ENCODE results near the gene DOLPP1.

DNA sequence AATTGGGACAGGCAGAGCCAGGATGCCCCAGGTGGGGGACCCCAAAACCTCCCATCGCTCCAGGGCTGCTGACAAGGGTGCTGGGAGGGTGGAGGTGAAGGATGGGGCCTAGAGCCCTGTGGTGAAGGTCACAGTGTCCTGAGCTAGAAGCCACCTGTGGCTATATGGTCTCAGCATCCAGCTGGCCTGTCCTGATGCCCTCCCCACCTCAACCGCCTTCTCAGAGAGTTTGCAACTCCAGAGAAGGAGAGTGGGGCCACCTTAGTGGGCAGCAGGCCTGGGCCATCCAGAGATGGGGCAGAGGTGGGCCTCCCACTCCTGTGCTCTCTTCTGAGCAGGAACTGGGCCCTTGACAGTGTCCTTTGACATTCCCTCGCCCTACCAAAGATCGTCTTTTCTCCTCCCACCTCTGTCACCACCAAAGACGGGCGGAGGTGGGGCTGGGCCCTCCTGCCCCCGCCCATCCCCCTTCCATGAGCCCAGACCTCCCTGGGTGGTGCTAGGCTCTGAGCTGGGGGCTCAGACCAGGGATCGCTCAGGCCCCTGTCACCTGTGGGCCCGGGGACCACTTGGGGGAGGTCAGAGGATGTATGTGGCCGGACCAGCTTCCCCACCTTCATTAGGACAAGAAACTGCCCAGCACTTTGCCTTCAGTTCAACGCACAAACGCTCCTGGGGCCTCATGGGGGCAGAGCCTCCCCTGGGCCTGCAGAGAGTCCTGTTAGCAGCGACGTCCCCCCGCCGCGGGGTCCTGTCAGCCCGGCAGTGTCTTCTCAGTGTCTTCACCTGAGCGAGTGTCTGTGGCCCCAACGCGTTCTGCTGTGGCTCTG lies 10.0 kb upstream of the DOLPP1 start:
- TF ChIP-seq EZH2 (IDR thresholded peaks at IDR 0.05; ENCODE audit: borderline replicate concordance, insufficient read depth, low read length, poor library complexity, severe bottlenecking) (no peak), EP300 (conservative IDR thresholded peaks at IDR 0.05; ENCODE audit: poor library complexity, severe bottlenecking) (no peak), SMC3 (conservative IDR thresholded peaks at IDR 0.05; ENCODE audit: poor library complexity) (no peak), MXI1 (conservative IDR thresholded peaks at IDR 0.05; ENCODE audit: poor library complexity, severe bottlenecking) (no peak), TAF1 (IDR thresholded peaks at IDR 0.05; ENCODE audit: low read depth) (no peak)
- TF ChIP-seq, protein P1, sequence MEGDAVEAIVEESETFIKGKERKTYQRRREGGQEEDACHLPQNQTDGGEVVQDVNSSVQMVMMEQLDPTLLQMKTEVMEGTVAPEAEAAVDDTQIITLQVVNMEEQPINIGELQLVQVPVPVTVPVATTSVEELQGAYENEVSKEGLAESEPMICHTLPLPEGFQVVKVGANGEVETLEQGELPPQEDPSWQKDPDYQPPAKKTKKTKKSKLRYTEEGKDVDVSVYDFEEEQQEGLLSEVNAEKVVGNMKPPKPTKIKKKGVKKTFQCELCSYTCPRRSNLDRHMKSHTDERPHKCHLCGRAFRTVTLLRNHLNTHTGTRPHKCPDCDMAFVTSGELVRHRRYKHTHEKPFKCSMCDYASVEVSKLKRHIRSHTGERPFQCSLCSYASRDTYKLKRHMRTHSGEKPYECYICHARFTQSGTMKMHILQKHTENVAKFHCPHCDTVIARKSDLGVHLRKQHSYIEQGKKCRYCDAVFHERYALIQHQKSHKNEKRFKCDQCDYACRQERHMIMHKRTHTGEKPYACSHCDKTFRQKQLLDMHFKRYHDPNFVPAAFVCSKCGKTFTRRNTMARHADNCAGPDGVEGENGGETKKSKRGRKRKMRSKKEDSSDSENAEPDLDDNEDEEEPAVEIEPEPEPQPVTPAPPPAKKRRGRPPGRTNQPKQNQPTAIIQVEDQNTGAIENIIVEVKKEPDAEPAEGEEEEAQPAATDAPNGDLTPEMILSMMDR (IDR thresholded peaks at IDR 0.05; ENCODE audit: poor library complexity, severe bottlenecking), result no peak
- TF ChIP-seq, protein P2, sequence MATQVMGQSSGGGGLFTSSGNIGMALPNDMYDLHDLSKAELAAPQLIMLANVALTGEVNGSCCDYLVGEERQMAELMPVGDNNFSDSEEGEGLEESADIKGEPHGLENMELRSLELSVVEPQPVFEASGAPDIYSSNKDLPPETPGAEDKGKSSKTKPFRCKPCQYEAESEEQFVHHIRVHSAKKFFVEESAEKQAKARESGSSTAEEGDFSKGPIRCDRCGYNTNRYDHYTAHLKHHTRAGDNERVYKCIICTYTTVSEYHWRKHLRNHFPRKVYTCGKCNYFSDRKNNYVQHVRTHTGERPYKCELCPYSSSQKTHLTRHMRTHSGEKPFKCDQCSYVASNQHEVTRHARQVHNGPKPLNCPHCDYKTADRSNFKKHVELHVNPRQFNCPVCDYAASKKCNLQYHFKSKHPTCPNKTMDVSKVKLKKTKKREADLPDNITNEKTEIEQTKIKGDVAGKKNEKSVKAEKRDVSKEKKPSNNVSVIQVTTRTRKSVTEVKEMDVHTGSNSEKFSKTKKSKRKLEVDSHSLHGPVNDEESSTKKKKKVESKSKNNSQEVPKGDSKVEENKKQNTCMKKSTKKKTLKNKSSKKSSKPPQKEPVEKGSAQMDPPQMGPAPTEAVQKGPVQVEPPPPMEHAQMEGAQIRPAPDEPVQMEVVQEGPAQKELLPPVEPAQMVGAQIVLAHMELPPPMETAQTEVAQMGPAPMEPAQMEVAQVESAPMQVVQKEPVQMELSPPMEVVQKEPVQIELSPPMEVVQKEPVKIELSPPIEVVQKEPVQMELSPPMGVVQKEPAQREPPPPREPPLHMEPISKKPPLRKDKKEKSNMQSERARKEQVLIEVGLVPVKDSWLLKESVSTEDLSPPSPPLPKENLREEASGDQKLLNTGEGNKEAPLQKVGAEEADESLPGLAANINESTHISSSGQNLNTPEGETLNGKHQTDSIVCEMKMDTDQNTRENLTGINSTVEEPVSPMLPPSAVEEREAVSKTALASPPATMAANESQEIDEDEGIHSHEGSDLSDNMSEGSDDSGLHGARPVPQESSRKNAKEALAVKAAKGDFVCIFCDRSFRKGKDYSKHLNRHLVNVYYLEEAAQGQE (IDR thresholded peaks at IDR 0.05; ENCODE audit: borderline replicate concordance), result no peak
